HG03571 (cell line): ENCODE data around the gene TNFRSF6B.

Experiments used
- ATAC-seq: cut with Tn5 transposase; IDR thresholded peaks from one replicate; pipeline ENCODE4 v1.9.1; 2021; ENCODE audit not compliant: unreplicated experiment

The TNFRSF6B gene

DNA sequence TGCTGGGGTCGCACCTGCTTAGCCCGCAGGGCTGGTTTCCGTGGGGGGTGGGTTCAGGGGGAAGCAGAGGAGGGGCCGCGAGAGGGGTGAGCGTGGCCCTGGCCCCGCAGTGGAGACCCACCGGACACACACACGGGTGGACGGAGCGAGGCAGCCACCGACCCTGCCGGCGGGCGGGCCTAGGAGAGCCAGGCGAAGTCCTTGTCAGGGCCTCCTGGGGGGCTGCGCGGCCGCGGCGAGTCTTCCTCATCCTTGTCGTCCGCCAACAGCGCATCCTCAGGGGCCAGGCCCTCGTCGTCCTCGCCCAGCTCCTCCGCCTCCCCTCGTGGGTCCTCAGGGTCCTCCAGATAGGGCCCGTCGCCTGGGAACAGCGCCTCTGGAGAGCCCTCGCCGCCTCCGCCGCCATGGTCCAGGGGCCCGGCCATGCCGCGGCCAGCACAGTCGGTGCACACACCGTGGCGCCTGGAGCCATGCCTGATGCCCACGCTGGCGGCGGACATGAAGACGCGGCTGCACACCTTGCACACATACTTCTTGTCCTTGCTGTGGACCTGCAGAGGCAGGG lies 50.4 kb downstream of the TNFRSF6B start:
- ATAC-seq, result no peak

DNA sequence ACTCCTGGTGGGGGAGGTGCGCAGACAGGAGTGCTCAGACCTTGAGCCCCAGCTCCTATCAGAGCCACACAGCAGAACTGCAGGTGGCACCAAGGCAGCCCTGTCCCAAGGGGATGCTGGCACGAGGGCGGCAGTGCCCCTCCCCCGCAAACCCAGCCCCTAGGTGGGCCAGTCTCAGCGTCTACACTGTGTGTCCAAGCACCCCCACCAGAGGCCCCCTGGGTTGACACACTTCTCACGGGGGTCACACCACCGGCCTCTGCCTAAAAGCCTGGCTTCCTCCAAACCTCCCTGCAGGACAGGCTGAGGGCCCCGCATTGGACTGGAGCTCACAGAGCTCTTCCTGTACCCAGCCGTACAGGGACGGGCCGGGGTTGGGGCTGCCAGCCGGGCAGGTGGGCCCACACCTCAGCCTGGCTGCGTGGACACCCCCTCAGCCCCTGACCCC lies 51.2 kb downstream of the TNFRSF6B start:
- no peak for ATAC-seq
